Measurements from ENCODE around the gene PIM1. TPM values are rescaled to one million over a fixed set of nuclear protein-coding genes. Genes with fewer than 3 reads are reported as not detected.
"Not testable (repeated sequence)": the region's sequence is repeated elsewhere in the genome, so short reads cannot be mapped to it uniquely, and the experiment has no call there.

PIM1 gene
- polyA plus RNA-seq, 1 experiment = 35.3 TPM

GRCh38 chr6:37187321-37188022, 17.5 kb downstream of the PIM1 start:
- no peak for DNase-seq (ENCODE audit: low read depth, low spot score)
- TF ChIP-seq, protein P1, sequence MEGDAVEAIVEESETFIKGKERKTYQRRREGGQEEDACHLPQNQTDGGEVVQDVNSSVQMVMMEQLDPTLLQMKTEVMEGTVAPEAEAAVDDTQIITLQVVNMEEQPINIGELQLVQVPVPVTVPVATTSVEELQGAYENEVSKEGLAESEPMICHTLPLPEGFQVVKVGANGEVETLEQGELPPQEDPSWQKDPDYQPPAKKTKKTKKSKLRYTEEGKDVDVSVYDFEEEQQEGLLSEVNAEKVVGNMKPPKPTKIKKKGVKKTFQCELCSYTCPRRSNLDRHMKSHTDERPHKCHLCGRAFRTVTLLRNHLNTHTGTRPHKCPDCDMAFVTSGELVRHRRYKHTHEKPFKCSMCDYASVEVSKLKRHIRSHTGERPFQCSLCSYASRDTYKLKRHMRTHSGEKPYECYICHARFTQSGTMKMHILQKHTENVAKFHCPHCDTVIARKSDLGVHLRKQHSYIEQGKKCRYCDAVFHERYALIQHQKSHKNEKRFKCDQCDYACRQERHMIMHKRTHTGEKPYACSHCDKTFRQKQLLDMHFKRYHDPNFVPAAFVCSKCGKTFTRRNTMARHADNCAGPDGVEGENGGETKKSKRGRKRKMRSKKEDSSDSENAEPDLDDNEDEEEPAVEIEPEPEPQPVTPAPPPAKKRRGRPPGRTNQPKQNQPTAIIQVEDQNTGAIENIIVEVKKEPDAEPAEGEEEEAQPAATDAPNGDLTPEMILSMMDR (IDR thresholded peaks at IDR 0.05; ENCODE audit: low read depth, low read length) = no peak
- no peaks in the 10 kb centered on the region for H3K27me3 ChIP-seq (ENCODE audit: control insufficient read depth, insufficient read depth, low read length)
- POLR2A ChIA-PET = interaction anchor here (0.6 kb wide), 2 partner anchors 11 kb away, joined by 3 to 4 read pairs; no protein-coding TSS in a partner anchor
- H3K27ac ChIP-seq (ENCODE audit: low read depth, low read length) = no peak overlapping the region
- CTCF ChIA-PET = interaction anchor here (0.6 to 1.9 kb wide), 5 partner anchors 14 to 169 kb away, joined by 3 to 9 read pairs (median 4); no protein-coding TSS in a partner anchor
- H3K4me3 ChIP-seq (ENCODE audit: low read depth, low read length) = no peak overlapping the region
- peaks cover 3% of the 10 kb centered on the region; the same call in 1 of the 2 replicates for H3K9me3 ChIP-seq (ENCODE audit: control insufficient read depth, insufficient read depth, low read length)

GRCh38 chr6:37188962-37189510, 19.1 kb downstream of the PIM1 start:
- DNase-seq (ENCODE audit: low read depth, low spot score) = no peak
- CTCF ChIA-PET = interaction anchor here (1.2 to 2.3 kb wide), 3 partner anchors 21 to 167 kb away, joined by 4 to 8 read pairs (median 7); no protein-coding TSS in a partner anchor
- TF ChIP-seq, protein P1 (IDR thresholded peaks at IDR 0.05; ENCODE audit: low read depth, low read length) = no peak
- Histone ChIP-seq H3K4me3 (ENCODE audit: low read depth, low read length) (no peak overlapping the region), H3K27me3 (ENCODE audit: control insufficient read depth, insufficient read depth, low read length) (no peaks in the 10 kb centered on the region), H3K27ac (ENCODE audit: low read depth, low read length) (no peak overlapping the region), H3K9me3 (ENCODE audit: control insufficient read depth, insufficient read depth, low read length) (peaks cover 3% of the 10 kb centered on the region; the same call in 1 of the 2 replicates)
- POLR2A ChIA-PET = no interaction called here

GRCh38 chr6:37190159-37190535, 20.2 kb downstream of the PIM1 start:
- TF ChIP-seq, protein P1 (IDR thresholded peaks at IDR 0.05; ENCODE audit: low read depth, low read length) = no peak
- CTCF ChIA-PET = interaction anchor here (1.0 to 2.3 kb wide), 5 partner anchors 20 to 168 kb away, joined by 4 to 8 read pairs (median 6); no protein-coding TSS in a partner anchor
- no peak overlapping the region for H3K4me3 ChIP-seq (ENCODE audit: low read depth, low read length)
- POLR2A ChIA-PET = interaction anchor here (0.7 kb wide), 1 partner anchor 88 kb away, joined by 8 read pairs; no protein-coding TSS in a partner anchor
- H3K27ac ChIP-seq (ENCODE audit: low read depth, low read length) = no peak overlapping the region
- H3K9me3 ChIP-seq (ENCODE audit: control insufficient read depth, insufficient read depth, low read length) = 0 out of 2 replicates have a peak, but pooled peaks cover 3% of the 10 kb centered on the region
- DNase-seq (ENCODE audit: low read depth, low spot score) = no peak
- no peaks in the 10 kb centered on the region for H3K27me3 ChIP-seq (ENCODE audit: control insufficient read depth, insufficient read depth, low read length)

DNA sequence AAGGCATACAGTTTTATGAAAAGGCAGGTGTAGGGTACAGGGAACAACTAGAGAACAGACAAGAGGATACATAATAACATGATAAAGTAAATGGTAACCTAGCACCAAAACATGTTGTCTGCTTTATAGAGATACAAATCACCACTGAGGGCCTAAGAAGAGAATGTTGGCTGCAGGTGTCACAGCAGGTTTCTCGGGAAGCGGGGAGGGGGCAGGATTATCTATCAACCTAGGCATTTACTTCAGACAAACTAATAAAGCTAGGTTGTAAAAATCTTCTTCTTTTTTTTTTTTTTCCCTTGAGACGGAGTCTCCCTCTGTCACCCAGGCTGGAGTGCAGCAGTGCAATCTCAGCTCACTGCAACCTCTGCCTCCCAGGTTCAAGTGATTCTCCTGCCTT, 22.7 kb downstream of the PIM1 start:
- no peak for DNase-seq (ENCODE audit: low read depth, low spot score)

DNA sequence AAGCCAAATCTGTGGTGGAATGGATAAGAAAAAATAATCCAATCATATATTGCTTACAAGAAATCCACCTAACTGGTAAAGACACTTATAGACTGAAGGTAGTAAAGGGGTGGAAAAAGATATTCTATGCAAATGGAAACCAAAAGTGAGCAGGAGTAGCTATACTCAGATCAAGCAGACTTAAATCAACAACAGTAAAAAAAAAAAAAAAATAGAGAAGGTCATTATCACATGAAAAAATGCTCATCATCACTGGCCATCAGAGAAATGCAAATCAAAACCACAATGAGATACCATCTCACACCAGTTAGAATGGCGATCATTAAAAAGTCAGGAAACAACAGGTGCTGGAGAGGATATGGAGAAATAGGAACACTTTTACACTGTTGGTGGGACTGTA, 24.9 kb downstream of the PIM1 start:
- H3K9me3 ChIP-seq (ENCODE audit: control insufficient read depth, insufficient read depth, low read length); DNase-seq (ENCODE audit: low read depth, low spot score); H3K27me3 ChIP-seq (ENCODE audit: control insufficient read depth, insufficient read depth, low read length); POLR2A ChIA-PET; H3K27ac ChIP-seq (ENCODE audit: low read depth, low read length); H3K4me3 ChIP-seq (ENCODE audit: low read depth, low read length): not testable (repeated sequence)
- CTCF ChIA-PET = interaction anchor here (0.5 to 3.2 kb wide), 4 partner anchors 13 to 532 kb away, joined by 3 to 13 read pairs (median 4); no protein-coding TSS in a partner anchor

More for the DNA sequence above, 22.7 kb downstream of the PIM1 start:
- ChIA-PET POLR2A (interaction anchor here (0.7 kb wide), 1 partner anchor 170 kb away, joined by 5 read pairs; no protein-coding TSS in a partner anchor), CTCF (interaction anchor here (0.7 to 3.2 kb wide), 3 partner anchors 15 to 165 kb away, joined by 3 to 13 read pairs (median 4); no protein-coding TSS in a partner anchor)
- Histone ChIP-seq H3K4me3 (ENCODE audit: low read depth, low read length) (no peak overlapping the region), H3K27me3 (ENCODE audit: control insufficient read depth, insufficient read depth, low read length) (no peaks in the 10 kb centered on the region), H3K9me3 (ENCODE audit: control insufficient read depth, insufficient read depth, low read length) (0 out of 2 replicates have a peak, but pooled peaks cover 3% of the 10 kb centered on the region), H3K27ac (ENCODE audit: low read depth, low read length) (no peak overlapping the region)
- TF ChIP-seq, protein P1 (IDR thresholded peaks at IDR 0.05; ENCODE audit: low read depth, low read length) = no peak

- H3K4me3 ChIP-seq (ENCODE audit: low read depth, low read length); POLR2A ChIA-PET; H3K9me3 ChIP-seq (ENCODE audit: control insufficient read depth, insufficient read depth, low read length); H3K27ac ChIP-seq (ENCODE audit: low read depth, low read length); H3K27me3 ChIP-seq (ENCODE audit: control insufficient read depth, insufficient read depth, low read length); DNase-seq (ENCODE audit: low read depth, low spot score): not testable (repeated sequence)
- CTCF ChIA-PET = interaction anchor here (1.4 kb wide), 2 partner anchors 12 to 437 kb away, joined by 3 to 4 read pairs; no protein-coding TSS in a partner anchor
These were observed 26.5 kb downstream of the PIM1 start for GRCh38 chr6:37196451-37196850.
